T-helper 1 cell (primary cell): Measurements from ENCODE around the gene RASL11B.

ENCODE experiments used
- DNase-seq, 5 donors: peaks; one replicate each; pipeline ENCODE4 v3.0.0-alpha.2; 2012 to 2020

Gene RASL11B

DNA sequence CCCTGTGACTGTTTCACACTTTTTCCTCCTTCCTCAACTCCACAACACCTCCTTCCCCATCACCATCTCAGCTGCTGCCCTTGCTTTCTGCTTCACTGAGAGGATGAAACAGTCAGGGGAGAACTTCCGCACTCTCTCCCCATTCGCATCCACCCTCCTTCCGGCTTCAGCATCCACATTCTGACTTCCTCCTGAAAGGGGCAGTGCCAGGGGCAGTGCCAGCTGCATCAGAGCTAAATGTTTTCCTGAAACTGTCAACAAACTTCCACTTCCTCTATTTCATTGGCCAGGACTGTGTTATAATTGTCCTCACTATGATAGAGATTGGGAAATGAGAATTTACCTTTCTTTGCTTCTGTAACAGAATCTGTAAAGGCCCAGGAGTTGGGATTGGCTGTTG, 18.2 kb upstream of the RASL11B start:
- DNase-seq, result no peak

DNA sequence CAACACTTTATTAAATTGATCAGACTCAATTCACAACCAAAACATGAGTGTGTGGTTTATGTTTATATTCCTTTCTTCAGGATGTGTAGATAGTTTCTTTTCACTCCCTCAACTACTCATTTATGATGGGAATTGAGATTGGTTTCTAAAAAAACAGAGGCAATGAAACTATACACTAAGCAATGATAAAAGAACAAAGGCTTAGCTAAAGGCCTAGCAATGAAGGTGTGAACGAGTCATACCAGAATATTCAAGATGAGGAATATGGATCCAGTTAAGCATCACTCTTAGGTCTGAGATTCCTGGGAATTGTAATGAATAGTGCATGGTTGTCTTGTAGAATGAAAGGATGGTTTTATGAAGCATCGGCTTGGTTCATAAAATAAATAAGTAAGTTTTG, 17.5 kb upstream of the RASL11B start:
- no peak for DNase-seq

DNA sequence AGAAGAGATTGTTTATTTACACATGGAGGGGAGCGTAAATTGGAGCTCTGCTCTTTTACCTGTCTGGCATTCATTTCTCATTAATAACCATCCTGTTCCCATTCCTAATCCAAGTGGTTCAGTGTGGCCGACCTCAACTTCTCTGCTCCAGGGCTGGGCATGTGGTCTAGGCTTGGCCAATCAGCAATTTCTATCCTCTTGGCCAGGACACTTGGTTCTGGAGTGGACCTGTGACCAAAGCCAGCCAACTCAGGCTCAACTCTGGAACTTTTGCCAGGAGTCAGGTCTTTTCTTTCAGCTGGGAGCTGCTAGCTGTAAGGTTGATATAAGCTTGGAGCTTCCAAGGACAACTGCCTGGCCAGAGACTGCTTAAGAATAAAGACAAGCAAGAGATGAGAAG, 15.6 kb upstream of the RASL11B start:
- DNase-seq, result no peak

DNA sequence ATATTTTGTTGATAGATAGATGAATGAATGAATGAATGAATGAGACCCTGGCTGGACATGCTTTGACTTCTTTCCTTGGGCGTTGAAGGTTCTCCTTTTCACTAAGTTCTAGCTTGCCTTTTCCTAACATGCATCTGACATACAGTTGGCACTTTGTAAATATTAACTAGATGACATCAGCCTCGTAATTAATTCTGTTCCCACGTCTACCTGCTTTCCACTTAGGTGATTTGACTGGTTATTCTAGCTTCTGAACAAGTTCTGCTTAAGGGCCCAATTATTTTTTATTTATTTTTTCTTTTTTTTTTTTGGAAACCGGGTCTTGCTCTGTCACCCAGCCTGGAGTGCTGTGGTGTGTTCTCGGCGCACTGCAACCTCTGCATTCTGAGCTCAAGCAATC, 13.9 kb upstream of the RASL11B start:
- DNase-seq, result no peak

DNA sequence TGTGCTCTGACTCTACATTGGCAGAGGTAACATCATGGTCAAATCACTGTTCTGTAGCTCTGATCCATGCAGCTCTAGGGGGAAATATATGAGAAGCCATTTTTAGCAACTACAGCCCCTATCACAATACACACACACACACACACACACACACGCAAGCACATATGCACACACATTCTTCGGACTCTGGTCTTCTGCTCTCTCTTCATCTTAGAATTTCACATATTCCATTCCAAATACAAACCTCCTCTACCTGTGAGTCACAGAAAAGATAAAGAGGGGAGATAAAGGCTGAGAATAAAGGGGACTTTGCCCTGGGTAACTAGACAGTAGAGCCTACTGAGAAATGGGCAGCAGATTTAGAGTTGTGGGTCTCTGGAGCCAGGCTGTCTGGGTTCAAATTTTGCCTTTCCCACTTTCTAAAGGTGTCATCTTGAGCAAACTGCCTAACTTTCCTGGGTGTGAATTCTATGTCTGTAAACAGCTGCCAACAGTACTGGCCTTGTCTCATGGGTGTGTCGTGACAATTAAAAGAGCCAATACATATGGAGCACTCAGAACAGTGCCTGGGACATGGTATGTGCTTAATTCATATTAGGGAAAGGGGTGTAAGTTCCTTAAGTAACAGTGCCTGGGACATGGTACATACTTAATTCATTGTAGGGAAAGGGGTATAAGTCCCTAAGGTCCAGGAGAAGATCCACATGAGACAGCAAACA, 11.6 kb upstream of the RASL11B start:
- no peak for DNase-seq

DNA sequence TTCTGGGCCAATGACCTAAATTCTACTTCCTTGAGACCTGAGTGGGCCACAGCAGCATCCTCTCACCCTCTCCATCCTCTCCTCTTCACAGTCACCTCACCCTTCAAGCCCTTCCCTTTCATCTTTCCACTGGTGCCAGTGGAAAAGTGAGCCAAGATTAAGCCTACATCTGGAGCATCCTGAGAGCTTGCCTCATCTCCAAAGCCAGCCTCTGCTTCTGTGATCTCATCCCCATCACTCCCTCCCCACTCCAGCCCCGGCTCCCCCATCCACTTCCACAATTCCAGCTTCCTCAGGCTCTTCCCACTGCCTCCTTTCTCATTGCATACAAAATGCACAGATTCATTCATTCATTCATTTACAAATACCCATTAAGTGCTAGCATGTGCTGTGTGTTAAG, 10.1 kb upstream of the RASL11B start:
- DNase-seq, result no peak

DNA sequence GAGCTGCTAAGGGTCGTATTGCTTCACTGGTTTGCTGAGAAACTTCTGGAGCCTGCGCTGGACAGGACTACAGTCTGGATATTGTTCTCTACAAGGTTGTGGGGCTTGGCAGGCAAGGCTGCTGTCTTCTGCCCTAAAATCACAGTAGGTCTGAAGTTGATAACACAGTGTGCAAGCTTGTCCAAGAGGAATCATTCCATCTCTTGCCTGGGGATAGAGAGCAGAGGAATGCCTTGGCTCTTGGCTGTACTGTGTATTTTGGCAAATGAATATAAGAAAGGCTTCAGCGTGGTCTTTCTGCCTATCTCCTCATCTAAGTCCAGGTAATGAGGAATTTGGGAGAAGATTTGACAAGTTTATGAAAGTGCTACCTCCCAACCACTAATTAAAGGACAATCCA, 9.4 kb upstream of the RASL11B start:
- DNase-seq, result no peak

DNA sequence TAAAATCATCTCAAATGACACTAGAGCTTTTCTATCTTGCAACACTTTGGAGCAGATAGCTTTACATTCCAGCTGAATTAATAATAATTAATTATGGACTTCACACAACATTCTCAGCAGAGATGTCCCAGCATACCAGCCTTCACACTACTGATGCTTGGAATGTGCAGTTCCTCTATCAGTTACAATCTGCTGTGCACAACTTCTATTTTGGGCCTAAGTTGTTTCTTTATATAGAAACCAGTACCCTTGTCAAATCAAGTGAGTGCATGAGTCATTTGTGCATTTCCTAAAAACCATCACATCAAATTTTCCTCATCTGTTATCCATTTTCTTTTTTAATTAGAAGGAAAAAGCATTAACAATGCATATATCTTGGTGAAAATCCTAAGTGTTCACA, 8.8 kb upstream of the RASL11B start:
- no peak for DNase-seq

DNA sequence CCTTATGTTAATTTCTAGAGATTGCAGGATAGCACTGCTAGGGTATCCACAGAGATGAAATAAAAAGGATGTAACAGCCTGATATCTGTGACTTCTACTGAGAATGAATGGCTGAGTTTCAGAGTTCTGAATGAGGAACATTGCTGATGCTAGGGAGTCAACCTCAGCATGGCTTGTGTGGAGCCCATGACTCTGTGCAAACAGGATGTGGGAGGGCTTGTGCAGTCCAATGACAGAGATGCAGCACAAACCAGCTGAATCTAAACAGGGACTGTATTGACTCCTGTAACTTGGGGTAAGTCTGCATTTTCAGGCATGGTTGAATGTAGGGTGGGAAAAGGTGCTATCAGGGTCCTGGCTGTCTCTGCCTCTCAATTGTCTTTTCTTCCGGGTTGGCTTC, 5.3 kb upstream of the RASL11B start:
- peak in 1 of 5 donors; percentile 12 for DNase-seq

DNA sequence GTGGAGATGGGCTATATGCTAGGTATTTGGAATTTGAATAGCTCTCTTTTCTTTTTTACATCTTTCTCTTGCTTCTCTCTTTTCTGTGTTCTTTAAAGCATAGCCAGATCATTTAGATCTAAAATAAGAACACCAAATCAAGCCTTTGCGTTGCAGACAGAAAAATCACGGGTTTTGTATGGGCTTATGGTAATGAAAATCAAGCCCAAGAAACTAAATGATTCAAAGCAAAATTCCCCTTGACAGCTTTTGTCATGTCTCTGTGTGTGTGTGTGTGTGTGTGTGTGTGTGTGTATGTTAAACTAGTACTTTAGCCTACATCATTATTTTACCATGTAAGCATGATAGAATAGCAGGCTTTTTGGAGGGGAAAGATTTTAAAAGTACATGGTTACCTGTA, 1.8 kb upstream of the RASL11B start:
- no peak for DNase-seq

DNA sequence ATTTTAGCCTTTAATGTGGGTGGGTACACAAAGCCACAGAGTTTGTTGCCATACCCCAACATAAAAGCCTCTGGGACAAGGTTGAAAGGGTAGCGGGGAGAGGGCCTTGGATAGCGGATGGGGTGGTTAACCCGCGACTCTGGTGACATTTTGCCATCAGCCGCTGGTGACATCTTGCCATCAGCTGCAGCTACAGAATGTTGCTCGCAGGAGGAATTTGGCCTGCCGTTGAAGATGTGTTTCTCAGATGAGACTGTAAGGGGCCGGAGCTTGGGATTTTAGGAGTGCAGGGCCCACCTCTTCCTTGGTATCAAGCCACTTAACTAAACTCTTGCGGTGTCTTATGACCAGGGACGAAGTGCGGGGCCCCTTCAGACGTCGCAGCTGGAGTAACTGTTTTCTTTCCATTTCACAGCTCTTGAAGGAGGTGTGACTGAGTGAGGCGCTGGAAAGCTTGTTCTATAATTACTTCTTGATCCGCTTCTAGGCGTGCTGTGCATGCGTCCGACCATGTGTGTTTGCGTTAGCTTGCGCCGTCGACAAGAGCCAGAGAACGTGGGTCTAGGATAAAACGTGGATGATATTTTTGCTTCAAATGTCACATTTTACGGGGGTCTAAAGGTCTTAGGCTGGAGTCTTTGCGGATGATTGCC, 820 bp upstream of the RASL11B start:
- no peak for DNase-seq

DNA sequence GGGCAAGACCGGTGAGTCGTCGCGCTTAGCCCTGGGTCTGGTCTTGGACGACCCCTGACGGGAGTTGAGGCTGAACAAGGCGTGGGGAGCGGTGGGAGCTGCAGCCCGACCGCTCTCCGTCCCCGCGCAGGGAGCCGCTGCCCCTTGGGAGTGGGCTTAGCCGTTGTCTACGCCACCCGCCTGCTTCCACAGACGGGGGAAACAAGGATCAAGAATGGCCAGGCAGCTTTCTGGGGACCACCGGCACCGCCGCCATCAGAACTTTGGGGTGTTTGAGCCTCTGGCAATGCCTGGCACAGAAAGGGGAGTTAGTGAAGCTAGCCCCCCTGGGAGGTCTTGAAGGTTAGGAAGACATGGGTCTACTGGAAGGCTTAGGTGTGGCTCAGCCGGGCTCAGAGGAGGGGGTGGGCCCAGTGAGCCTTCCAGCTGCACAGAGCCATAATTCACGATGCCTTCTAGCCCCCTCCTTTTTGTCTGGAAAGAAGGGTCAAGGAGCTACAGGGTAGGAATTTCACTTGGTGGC, 583 bp downstream of the RASL11B start:
- DNase-seq, result no peak

DNA sequence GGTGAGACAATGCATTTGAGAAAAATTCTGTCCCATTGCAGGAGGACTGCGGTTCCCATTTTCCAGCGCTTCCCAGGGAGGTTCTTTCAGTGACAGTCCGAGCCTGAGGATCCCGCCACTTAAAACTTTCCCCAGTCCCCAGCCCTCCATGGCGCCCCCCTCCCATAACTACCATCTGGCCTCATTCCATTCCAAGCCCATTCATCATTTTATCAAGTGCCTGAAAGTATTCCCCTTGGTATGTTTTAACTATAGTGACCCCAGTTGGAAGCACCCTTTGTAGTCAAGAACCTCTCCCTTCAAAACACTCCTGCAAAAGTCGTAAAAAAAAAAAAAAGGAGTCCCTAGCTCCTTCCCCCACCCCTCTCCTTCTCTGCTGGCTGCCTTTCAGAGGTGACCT, 1.2 kb downstream of the RASL11B start:
- DNase-seq, result no peak

DNA sequence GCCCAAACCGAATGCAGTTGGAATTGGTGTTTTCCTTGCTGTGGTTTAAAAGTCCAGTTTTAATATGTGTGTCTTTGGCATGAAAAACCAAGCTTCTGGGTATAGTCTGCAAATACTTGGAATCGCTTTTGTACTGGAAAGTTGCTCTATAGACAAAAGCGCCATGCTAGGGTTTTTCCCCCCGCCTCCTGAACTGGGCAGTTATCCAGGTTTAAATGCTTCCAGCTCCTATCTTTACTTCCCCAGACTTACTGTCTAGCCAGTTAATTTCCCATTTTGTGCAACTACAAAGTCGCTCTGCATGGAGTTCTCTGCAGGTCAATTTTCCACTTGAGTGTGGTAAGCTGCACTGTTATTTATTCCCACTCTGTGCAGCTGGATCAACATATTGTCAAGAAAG, 2.7 kb downstream of the RASL11B start:
- no peak for DNase-seq

DNA sequence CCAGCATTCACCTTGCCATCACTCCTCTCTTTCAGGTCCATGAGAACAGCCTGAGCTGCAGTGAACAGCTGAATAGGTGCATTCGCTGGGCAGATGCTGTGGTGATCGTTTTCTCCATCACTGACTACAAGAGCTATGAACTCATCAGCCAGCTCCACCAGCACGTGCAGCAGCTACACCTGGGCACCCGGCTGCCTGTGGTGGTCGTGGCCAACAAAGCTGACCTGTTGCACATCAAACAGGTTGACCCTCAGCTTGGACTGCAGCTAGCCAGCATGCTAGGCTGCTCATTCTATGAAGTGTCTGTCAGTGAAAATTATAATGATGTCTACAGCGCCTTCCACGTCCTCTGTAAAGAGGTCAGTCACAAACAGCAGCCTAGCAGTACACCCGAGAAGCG, 3.2 kb downstream of the RASL11B start:
- DNase-seq, result no peak

DNA sequence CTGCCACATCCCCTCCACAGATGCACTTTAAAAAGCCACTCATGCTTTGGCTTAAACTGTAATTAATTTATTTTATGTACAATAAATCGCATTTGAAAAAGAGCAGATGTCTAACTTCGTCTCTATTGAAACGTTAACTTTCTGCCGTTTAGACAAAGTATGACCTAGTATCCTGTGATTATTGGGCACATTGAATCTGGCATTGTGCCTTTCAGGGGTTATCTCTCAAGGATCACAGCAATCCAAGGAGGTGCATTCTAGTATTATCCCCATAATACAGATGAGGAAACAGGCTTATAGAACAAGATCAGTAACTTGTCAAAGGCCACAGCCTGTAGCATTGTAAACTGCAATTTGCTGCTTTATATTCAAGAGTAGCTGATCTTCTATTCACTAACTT, 4.6 kb downstream of the RASL11B start:
- no peak for DNase-seq

DNA sequence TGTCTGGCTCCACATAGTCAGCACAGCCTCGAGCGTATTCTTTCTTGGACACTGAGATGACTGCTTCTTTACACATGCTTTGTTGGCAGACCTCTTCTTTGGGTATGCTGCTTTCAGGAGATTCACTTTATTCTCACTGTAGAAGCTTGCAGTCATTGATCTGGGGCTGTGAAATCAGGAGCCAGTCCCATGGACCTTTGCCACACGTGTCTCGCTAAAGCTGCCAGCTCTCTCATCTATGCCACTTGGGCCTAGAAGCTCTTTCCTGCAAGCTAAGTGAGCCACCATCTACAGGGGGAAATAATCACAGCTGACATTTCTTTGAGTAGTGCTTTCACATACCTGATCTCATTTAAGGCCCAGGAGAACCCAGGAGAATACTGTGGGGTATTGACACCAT, 5.0 kb downstream of the RASL11B start:
- no peak for DNase-seq

DNA sequence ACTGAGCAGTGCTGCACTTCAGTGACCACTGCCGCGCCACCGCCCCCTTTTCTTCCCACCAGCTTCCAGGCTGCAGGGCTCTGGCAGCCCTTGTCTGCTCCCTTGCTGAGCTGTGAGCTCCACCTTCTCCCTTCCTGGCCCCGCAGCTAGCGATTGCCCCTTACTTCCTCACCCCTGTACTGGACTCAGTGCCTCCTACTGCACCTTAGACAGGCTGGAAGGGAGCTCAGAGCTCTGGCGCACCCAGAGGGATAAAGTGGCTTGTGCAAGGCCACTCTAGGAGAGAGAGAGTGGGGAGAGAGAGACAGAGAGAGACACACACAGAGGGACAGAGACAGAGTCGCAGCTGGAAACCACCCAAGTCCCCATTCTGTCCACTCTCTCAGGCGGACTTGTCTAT, 6.0 kb downstream of the RASL11B start:
- no peak for DNase-seq

DNA sequence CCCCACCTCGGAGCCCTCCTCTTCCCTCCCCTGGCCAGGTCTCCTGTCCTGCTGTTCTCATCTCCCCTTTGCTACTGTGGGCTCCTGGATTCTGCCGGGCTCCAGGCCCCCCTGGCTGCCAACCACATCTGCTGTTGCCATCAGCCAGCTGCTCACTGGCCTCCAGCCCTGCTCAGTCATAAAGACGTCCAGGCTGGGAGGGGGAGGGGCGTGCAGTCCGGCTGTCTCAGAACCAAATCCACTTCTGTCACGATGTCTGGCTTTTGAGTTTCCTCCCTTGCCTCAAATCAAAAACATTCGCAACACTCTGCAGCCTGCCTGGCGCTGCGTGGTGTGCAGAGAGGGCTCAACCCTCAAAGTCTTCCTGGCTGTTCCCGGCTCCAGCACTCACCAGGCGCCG, 7.1 kb downstream of the RASL11B start:
- DNase-seq, result no peak

DNA sequence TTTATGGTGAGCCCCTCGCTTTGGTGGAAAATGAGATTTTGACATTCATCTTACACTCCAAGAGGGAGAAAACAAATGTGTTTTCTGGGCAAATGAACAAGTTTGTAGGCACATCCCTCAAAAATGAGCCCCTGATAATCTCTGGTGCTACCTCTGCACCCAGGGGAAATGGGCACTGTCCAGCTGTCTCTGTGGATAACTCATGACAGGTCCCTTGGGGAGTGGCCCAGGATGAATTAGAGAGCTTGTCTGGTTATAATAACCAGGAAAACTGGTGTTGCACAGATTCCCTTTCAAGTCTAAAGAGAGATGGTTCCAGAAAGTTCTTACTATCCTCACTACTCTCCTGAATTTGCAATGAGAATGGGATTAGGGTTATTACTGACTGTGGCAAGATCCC, 7.5 kb downstream of the RASL11B start:
- no peak for DNase-seq

DNA sequence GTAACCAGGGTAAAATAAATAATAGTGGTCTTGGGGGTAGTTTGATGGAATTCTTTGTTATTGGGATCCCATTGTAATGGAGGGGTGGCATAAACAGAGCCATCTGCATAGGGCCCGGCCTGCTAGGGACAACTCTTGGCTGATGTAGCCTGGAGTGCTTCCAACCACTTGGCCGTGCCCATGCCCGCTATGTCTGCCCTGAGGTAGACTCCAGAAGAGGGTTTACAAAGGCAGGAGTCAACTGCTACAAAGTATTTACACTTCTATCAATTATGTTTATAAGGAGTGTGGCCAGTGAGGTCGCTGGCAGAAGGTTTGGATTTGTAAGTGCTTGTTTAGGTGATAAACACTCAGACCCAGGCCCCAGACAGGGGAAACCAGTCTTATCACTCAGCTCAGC, 8.1 kb downstream of the RASL11B start:
- no peak for DNase-seq

DNA sequence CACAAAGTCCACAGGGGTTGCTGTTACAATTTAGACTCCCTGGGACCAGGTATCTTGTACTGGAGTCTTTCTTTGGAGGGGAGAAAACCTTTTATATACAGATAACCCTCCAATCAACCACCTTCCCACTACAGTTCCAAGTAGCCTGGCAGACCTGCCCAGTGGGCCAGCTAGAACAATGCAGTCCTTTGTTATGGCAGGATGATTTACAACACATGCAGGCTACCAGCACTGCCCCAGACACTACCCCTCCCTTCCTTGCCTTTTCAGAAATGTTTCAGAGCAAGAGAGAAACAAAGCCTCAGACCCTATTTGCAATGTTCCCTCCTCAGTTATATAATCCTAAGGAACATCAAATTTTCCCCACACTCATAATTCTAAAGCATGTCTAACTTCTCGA, 11.1 kb downstream of the RASL11B start:
- no peak for DNase-seq

DNA sequence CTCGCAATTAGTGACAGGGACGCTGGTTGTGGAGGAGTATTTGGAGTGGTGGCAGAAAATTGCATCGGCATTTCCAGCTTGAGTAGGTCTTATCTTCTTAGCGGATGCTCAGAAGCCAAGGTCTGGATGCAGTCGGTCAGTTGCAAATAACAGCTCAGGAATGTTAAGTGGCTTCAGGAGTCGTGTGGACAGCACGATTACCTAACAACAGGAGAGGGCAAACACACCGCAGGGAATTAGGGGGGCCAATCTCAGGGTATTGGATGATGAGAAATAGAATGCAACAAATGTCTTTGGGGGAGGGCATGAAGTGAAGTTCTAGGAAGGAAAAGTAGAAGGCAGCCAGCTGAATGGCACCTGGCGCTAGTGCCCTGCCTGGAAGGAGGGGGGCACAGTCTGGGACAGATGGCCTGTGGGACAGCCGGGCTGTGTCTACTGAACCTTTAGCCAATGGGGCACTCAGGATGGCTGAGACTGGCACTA, 11.8 kb downstream of the RASL11B start:
- DNase-seq, result no peak

DNA sequence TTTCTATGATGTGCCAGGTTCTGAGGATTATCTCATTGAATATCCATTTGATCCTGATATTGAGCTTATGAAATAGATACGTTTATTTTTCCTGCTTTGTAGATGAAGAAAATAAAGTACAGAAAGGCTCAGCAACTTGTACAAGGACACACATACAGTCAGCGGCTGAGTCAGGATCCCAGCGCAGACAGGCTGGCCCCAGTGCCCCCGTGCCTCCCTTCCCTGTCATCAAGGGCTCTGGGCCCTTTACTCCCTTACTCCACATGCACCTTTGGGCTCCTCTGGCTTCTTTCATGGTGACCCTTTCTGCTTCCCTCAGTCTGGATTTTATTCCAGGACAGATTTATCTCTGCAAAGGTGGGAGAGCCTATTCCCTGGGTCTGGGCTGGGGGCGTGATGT, 12.8 kb downstream of the RASL11B start:
- no peak for DNase-seq

DNA sequence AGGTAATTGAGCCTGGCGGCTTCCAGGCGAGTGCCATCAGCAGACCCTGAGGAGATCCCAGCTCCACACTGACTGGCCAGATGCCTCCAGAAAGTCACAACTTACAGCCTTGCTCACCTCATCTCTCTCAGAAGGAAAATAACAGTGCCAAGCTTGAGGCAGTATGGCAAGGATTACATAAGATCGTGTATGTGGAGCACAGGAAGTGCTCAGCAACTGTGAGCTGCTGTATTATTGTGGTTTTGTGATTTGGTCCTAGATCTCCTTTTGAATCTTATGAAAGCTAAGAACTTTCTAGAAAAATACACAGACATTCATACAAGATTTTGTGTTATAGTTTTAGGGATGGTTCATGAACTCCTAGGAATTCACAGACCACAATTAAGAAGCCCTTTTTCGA, 14.0 kb downstream of the RASL11B start:
- no peak for DNase-seq
